Activated T-cell treated with anti-CD3 and anti-CD28 coated beads, Interleukin-2, amount 50 U/mL, for 1 hour (primary cell): ENCODE measurements around the gene GYS1.
A peak's percentile ranks its signal among the peaks of the same experiment; 100 is the strongest.
"Not testable (repeated sequence)": the region's sequence is repeated elsewhere in the genome, so short reads cannot be mapped to it uniquely, and the experiment has no call there.

Source experiments
- DNase-seq: peaks from one replicate; pipeline ENCODE4 v3.0.0-alpha.2; 2020

Gene GYS1

DNA sequence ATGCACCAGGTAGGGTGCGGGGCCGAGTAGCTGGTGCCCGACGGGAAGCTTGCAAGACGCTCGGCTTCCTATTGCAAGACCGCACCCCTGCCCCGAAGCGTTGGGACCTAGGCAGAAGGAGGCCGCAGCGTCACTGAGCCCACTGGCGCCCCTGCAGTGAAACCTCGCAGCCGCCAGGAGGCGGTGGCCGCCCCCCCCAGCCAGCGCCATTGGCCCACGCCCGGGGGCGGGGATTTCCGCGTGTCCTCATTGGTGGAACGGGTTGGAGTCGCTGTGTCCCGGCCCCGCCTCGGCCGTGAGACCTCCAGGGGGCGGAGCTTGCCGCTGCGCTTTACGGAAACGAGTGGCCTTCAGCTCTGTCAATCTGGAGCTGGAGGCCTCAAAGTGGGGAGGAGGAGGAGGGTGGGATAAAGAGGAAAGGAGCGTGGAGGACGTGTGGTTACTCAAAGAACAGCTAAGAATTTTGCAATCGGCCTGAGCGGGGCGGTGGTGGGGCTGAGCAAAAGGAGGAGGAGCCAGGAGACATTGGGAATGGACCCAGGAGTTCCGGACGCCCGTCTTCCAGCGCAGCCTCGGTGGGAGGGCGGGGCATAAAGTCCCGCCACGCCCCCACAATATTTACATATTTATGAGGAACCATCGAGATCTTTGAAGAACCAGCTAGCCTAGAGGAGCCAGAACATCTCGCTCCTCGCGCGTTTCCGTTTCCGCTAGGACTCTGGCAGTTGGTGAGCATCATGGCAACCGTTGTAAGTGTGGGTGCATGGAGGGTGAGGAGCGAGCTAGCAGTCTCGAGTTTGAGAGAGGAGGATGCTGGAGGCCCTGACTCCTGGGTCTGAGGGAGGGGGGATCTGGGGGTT lies at the start of gene GYS1, which contains the start of gene RUVBL2:
GYS1 (minus strand) TSS at position 135 of the 860 bp plus-strand sequence. CDS start 197 bp downstream, outside the sequence.
RUVBL2 (plus strand) TSS at position 713 of the 860 bp plus-strand sequence; CDS start at position 738, 25 bp downstream.
- peak; percentile 98 for DNase-seq

DNA sequence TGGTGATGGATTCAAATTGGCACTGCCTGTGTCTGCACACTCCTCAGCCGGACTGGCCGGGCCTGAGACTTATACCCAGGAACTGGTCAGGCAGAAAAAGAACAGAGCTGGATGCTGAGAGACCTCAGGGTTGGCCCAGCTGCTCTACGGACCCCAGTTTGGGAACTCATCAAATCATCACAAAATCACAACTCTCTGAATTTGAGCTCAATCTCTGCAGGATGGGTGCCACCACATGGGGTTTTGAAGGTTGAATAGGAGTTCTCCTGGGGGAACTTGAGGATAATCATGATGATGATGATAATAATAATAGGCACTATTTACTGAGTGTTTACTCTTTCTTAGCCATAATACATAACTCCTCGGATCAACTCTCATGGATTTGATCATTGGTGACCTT lies 49.6 kb upstream of the GYS1 start:
- not testable (repeated sequence) for DNase-seq

DNA sequence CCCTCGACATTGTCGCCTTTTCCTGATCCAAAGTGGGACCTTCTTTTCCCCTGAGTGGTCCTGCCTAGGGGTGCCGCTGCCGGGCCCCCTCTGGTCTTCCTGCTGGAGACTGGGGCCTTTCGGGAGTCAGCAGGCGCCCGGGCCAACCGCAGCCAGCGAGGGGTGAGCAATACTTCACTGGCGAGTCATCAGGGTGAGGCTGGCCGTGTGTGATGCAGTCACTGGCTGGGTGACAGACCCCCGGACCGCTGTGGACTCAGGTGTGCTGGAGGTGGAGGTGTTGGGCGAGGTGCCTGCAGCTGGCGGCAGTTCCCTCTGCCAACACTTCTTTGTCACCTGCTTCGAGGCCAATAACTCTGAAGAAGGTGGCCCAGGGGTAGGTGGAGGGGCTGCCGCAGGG lies 49.1 kb upstream of the GYS1 start:
- no peak for DNase-seq

DNA sequence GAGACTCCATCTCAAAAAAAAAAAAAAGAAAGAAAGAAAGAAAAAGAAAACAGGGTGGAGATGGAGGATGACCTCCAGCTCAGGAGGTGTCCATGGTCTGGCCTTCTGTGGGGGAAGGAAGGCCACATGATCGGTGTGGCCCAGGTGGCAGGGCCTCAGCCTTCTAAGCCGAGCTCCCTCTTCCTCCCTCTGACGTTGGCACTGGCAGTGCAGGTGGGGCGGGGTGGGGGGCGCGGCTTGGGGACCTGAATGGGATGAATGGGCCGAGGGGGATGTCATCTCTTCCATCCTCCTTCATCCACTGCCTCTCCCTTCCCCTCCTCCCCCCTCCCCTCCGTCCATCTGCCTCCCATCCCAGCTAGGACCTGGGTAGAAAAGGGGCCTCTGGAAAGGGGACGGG lies 46.6 kb upstream of the GYS1 start:
- DNase-seq: not testable (repeated sequence)

DNA sequence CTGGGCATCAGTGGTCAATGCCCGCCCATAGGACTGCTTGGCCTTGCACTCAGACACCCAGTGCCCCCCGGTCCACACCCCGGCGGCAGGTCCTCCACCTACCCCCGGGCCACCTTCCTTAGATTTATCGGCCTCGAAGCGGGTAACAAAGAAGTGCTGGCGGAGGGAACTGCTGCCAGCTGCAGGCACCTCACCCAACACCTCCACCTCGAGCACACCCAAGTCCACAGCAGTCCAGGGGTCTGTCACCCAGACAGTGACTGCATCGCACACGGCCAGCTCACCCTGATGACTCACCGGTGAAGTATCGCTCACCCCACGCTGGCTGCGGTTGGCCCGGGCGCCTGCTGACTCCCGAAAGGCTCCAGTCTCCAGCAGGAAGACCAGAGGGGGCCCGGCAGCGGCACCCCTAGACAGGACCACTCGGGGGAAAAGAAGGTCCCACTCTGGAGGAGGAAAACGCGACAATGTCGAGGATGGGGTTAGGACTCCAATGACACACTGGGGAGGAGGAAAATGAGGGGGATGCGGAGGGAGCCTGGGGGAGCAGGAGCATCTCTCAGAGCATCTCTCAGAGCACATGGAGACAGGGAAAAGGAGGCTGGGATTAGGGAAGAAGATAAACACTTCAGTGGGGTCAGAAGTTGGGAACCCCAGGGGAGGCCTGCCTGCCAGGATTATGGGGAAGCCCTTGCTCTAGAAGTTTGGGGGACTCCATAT lies 45.6 kb upstream of the GYS1 start:
- not testable (repeated sequence) for DNase-seq

DNA sequence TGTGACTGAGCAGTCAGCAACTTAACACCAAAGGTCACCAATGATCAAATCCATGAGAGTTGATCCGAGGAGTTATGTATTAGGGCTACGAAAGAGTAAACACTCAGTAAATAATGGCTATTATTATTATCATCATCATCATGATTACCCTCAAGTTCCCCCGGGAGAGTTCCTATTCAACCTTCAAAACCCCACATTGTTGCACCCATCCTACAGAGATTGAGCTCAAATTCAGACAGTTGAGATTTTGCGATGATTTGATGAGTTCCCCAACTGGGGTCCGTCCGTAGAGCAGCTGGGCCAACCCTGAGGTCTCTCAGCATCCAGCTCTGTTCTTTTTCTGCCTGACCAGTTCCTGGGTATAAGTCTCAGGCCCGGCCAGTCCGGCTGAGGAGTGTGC lies 45.0 kb upstream of the GYS1 start:
- not testable (repeated sequence) for DNase-seq

DNA sequence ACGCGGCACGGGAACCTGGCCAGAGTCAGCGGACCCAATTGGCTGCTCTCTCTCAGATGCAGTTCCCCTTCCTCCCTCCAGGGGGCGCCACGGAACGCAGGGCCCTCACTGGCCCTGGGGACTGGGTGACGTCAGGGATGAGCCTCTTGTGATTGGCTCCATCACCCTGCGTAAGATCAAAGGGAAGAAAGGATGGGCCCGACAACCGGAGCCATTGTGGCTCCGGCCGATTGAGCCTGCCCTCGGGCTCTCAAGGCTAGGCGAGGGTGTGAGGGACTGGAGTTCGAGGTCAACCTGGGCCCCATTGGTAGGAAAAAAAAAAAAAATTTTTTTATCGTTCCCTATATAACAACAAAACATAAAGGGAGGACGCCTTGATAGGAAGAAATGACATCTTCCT lies 43.7 kb upstream of the GYS1 start, which contains the start of gene CGB1:
CGB1 (minus strand) TSS at position 81 of the 400 bp plus-strand sequence. CDS start 184 bp downstream, outside the sequence.
- peak; percentile 61 for DNase-seq

DNA sequence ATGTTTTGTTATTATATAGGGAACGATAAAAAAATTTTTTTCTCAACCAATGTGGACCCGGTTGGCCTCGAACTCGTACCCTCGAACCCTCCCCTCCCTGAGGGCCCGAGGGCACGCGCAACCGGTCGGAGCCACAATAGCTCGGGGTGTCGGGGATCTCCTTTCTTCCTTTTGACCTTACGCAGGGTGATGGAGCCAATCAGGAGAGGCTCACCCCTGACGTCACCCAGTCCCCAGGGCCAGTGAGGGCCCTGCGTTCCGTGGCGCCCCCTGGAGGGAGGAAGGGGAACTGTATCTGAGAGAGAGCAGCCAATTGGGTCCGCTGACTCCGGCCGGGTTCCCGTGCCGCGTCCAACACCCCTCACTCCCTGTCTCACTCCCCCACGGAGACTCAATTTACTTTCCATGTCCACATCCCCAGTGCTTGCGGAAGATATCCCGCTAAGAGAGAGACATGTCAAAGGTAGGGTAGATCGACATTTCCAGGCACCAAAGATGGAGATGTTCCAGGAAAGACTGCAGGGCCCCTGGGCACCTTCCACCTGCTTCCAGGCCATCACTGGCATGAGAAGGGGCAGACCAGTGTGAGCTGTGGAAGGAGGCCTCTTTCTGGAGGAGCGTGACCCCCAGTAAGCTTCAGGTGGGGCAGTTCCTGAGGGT lies 38.7 kb upstream of the GYS1 start, which contains the start of gene CGB2:
CGB2 (plus strand) TSS at position 249 of the 660 bp plus-strand sequence; CDS start at position 455, 206 bp downstream.
- peak; percentile 74 for DNase-seq

DNA sequence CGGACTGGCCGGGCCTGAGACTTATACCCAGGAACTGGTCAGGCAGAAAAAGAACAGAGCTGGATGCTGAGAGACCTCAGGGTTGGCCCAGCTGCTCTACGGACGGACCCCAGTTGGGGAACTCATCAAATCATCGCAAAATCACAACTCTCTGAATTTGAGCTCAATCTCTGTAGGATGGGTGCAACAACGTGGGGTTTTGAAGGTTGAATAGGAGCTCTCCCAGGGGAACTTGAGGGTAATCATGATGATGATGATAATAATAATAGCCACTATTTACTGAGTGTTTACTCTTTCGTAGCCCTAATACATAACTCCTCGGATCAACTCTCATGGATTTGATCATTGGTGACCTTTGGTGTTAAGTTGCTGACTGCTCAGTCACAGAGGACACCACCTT lies 37.2 kb upstream of the GYS1 start:
- not testable (repeated sequence) for DNase-seq

DNA sequence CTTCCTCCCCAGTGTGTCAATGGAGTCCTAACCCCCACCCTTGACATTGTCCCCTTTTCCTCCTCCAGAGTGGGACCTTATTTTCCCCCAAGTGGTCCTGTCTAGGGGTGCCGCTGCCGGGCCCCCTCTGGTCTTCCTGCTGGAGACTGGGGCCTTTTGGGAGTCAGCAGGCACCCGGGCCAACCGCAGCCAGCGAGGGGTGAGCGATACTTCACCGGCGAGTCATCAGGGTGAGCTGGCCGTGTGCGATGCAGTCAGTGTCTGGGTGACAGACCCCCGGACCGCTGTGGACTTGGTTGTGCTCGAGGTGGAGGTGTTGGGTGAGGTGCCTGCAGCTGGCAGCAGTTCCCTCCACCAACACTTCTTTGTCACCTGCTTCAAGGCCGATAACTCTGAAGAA lies 36.6 kb upstream of the GYS1 start:
- not testable (repeated sequence) for DNase-seq

DNA sequence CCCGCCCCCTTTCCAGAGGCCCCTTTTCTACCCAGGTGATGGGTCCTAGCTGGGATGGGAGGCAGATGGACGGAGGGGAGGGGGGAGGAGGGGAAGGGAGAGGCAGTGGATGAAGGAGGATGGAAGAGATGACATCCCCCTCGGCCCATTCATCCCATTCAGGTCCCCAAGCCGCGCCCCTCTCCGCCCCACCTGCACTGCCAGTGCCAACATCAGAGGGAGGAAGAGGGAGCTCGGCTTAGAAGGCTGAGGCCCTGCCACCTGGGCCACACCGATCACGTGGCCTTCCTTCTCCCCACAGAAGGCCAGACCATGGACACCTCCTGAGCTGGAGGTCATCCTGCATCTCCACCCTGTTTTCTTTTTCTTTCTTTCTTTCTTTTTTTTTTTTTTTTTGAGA lies 35.6 kb upstream of the GYS1 start:
- DNase-seq: not testable (repeated sequence)

DNA sequence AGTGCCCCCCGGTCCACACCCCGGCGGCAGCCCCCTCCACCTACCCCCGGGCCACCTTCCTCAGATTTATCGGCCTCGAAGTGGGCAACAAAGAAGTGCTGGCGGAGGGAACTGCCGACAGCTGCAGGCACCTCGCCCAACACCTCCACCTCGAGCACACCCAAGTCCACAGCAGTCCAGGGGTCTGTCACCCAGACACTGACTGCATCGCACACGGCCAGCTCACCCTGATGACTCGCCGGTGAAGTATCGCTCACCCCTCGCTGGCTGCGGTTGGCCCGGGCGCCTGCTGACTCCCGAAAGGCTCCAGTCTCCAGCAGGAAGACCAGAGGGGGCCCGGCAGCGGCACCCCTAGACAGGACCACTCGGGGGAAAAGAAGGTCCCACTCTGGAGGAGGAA lies 32.5 kb upstream of the GYS1 start:
- DNase-seq: not testable (repeated sequence)

DNA sequence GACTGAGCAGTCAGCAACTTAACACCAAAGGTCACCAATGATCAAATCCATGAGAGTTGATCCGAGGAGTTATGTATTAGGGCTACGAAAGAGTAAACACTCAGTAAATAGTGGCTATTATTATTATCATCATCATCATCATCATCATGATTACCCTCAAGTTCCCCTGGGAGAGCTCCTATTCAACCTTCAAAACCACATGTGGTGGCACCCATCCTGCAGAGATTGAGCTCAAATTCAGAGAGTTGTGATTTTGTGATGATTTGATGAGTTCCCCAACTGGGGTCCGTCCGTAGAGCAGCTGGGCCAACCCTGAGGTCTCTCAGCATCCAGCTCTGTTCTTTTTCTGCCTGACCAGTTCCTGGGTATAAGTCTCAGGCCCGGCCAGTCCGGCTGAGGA lies 32.0 kb upstream of the GYS1 start:
- not testable (repeated sequence) for DNase-seq

DNA sequence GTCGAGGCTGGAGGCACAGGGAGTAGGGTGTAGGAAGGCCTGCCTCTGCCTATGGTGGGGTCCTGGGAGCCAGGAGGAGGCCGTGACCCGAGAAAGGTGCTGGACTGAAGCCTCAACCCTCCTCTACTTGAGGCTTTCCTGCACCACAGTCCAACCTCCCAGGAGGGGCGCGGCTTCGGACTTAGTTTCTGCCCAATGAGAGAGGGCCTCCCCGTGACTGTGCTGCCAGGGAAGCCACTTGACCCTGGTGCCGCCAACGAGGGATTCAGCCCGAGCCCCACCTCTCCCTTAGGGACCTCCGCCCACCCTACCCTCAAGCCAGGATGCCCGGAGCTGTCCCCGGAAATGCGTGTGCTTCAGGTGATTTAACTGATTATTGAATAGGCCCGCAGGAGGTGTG lies 31.1 kb upstream of the GYS1 start, which contains the start of gene CGB3:
CGB3 (minus strand) TSS at position 101 of the 400 bp plus-strand sequence. CDS start 362 bp downstream, outside the sequence.
- DNase-seq: not testable (repeated sequence)

DNA sequence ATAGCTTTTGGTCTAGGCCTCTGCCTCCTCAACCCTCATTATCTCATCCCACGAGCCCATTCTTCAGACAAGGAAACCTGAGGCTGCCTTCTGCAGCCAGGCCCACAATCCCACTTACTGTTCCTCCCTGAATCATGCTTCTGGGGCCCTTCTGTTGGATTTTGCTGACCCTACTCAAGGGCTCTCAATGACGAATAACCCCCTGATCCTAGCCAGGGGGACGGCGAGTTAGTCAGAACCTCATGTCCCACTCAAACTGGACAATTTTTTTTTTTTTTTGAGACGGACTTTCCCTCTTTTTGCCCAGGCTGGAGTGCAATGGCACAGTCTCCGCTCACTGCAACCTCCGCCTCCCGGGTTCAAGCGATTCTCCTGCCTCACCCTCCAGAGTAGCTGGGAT lies 29.0 kb upstream of the GYS1 start:
- DNase-seq: no peak

DNA sequence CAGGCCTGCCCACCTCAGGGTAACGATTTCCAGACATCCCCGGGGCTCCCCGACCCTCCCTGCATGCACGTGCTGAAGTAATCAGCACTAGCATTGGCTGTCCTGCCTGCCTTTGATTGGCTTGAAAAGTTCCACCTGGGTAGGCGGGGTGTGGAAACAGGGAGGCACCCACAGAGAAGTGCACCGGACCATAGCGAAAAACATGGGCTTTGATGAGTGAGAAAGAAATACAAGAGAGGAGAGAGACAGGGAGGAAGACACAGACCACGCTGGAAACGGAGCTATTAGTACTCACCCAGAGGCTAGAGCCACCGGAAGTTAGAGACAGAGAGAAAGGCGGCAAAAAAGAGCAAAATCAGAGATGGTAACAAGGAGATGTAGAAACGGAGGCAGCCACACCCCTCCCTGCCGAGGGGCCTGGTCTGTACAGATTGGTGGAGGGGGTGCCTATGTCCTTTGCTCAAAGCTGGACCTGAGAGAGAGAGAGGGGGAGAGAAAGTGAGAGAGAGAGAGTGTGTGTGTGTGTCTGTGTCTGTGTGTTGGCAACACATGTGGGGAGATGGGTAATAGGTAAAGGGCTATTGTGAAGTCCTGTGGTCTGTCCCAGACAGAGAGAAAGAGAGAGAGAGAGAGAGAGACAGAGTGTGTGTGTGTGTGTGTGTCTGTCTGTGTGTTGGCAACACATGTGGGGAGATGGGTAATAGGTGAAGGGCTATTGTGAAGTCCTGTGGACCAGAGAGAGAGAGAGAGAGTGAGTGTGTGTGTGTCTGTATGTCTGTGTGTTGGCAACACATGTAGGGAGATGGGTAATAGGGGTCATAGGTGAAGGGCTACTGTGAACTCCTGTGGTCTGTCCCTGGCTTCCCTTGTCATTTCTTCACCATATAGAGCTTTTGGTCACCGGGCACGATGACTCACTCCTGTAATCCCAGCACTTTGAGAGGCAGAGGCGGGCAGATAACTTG lies 28.1 kb upstream of the GYS1 start:
- no peak for DNase-seq

DNA sequence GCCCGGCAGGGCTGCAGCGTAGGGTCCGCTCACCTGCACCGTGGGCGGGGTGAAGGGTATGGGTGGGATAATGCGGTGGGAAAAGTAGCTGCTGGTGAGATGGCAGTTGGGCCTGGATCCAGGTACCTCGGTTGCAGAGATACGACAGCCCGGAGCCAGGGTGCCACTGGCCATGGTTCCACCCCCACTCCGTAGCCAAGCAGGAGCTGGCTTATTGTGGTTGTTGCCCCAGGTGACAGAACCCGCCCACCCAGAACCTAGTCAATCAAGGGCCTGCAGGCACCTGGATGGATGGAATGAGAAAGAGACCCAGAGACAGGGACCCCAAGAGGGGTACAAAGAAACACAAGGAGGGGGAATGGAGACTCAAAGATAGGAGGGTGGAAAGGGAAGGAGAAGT lies 27.2 kb upstream of the GYS1 start:
- DNase-seq: no peak

DNA sequence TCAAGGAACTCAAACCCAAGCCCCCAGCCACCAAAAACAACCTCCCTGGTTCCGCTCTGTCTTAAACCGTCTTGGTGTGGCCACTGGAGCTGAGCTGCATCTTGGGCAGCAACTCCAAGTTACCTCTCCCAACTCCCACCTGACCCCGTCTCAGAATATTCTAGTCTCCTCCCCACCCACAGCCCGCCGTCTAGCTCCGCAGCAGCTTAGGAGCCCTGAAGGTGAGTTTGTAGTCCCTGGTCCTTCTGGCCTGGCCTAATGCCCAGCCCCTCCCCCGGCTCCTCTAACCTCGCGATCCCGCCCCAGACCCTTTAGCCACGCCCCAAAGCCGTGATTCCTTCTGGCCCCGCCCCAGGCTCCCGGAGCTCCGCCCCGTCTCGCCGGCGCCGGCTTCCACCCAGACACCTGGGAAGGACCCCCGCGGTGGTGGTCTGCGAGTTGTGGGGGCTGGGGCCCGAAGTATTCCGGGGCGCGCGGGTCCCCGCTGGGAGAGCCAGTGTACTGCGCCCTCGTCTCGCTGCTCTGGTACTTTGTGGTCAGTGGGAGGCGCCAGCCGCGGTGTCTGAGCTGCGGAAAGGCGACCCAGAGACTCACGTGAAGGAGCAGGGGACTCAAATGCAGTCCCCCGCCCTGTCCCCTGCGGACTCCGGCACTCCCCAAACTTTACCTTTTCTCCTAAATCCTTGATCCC lies 26.3 kb upstream of the GYS1 start:
- DNase-seq: peak; percentile 78

DNA sequence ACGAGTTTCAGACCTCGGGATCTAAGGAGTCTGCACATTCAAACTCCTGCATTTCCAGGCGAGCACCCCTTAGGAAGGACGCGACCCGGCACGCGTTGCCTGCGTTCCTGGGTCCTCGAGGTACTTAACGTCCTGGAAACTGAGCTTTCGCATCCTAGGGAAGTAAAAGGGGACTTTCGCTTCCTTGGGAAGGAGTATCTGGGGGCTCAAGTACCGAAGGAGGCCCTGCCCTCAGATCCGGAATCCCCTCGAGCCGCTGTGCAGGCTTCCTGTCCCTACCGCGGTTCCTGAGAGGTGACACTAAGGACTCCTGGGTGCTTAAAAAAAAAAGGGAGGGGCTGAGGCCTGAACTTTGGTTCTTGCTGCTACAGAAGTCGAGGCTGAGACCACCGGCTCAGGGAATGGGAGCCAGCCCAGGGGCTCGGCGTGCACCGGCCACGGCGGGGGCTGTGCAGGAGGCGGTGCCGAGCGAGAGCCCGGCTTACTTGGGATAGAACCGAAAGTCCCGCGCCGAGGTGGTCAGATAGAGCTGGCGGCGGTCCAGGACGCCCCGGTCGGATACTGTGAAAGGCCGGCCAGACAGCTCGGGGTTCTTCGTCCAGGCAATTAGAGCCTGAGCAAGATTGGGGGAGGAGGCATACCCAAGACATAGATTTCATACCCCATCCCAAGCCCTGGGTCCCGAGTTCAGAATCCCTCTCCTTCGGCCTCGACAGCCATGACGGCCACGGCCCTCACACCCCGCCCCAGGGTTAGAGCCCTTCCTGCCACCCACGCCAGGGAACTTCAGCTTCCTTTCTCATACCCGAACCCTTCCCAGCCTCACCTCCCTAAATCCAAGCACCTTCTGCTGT lies 25.5 kb upstream of the GYS1 start:
- peak; percentile 36 for DNase-seq
